Subcutaneous adipose tissue (tissue), 4 donors: ENCODE data around the gene RBBP8. TPM values are rescaled to one million over a fixed set of nuclear protein-coding genes. Genes with fewer than 3 reads are reported as not detected.

Experiments used
- total RNA-seq, 4 donors: library from RNA; depleted of rRNA; stranded (reverse); fragments of >200 nt; gene quantifications; one replicate each; pipeline ENCODE4 v1.1.0, GENCODE V29; 2016
- TF ChIP-seq, protein P1 (sequence below): fragments of 450-650 bp; IDR thresholded peaks from one replicate; pipeline ENCODE4 v1.5.1; 2016; ENCODE audit warnings: low read depth, mild to moderate bottlenecking, control low read depth, antibody characterized with exemption, moderate library complexity

The RBBP8 gene
- total RNA-seq, 4 donors from 2014 or later = 13.0 to 43.7 (median 23.6) TPM

DNA sequence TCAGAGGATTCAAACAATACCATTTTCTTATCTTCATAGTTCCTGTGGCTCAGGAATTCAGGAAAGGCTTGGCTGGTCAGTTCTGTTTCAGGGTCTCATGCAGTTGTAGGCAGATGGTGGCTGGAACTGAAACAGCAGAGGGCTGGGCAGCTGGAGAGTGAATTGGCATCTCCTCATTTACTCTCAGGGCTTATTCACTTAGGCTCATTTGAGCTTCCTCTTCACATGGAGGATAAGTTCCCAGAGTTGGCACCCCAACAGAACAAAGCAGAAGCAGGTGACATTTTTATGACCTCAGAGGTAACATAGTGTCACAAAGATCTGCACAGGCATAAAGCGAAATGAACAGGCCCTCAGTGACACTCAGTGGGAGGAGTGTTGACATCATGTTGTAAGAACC is 66.1 kb downstream of the RBBP8 start:
- TF ChIP-seq, protein P1, sequence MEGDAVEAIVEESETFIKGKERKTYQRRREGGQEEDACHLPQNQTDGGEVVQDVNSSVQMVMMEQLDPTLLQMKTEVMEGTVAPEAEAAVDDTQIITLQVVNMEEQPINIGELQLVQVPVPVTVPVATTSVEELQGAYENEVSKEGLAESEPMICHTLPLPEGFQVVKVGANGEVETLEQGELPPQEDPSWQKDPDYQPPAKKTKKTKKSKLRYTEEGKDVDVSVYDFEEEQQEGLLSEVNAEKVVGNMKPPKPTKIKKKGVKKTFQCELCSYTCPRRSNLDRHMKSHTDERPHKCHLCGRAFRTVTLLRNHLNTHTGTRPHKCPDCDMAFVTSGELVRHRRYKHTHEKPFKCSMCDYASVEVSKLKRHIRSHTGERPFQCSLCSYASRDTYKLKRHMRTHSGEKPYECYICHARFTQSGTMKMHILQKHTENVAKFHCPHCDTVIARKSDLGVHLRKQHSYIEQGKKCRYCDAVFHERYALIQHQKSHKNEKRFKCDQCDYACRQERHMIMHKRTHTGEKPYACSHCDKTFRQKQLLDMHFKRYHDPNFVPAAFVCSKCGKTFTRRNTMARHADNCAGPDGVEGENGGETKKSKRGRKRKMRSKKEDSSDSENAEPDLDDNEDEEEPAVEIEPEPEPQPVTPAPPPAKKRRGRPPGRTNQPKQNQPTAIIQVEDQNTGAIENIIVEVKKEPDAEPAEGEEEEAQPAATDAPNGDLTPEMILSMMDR = no peak

DNA sequence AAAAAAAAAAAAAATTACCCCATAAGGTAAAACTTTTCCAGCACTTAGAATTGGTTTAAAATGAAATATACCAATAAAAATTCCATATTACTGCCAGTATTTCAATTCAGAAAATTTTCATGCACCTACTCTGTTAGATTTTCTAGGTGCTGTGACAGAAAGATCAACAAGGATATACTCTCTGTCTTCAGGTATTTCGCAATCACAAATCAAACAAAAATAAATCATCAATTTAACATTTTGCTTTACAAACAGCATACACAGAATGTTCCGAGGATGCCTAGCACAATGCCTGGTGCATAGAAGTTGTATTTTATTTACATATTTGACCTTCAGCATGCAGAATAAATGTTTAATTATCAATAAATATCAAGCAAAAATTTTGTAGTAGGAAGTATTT is 66.5 kb downstream of the RBBP8 start:
- TF ChIP-seq, protein P1 = no peak

DNA sequence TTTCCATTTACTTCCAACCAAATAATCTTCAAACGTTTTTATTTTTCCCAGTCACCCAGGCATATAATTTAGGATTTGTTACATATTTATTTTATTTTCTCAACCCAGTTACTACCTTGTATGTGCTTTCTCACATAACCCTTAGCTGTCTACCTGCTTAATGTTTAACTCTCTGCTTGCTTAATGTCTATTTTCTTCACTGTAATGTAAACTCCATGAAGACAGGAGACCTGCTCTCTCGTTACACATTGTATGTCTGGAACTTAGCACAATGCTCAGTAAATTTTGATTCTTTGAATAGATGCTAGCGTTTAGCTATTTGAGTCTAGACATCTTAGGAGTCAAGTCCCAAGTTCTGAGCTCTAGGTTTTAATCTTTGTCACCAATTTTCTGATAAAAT is 70.2 kb downstream of the RBBP8 start:
- TF ChIP-seq, protein P1 = no peak

DNA sequence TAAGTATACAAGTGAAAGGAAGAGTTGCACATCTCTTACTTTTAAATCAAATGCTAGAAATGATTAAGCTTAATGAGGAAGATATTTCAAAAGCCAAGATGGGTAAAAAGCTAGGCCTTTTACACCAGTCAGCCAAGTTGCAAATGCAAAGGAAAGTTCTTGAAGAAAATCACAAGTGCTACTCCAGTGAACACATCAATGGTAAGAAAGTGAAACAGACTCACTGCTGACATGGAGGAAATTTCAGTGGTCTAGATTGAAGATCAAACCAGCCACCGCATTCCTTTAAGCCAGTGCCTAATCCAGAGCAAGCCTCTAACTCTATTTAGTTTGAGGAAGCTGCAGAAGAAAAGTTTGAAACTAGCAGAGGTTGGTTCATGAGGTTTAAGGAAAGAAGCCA is 79.1 kb downstream of the RBBP8 start:
- TF ChIP-seq, protein P1 = no peak

DNA sequence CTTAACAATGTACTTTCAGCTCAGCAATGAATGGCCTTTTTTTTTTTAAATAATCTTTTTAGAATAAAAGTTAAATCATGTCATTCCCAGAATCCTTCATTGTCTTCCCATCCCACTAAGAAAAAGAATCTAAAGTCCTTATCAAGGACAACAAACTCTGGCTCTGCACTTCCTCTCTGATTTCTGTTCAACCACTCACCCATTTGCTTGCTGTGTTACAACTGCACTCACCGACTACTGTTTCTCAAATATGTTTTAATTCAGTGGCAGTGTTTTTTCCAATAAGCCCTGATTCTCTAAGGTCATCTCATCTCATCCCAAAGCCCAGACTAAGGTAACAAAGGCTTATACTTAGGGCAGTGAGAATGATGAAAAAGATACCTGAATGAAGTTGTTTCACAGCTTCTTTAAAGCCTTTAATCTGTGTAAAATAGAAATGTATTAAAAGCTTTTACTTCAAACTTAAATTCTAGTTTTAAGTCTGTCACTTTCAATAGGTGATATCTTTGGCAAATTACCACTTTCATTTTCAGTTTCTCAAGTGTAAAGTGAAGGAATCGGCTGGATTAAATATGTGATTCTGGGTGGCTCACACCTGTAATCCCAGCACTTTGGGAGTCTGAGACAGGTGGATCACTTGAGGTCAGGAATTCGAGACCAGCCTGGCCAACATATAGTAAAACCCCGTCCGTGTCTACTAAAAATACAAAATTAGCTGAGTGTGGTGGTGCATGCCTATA is 87.6 kb downstream of the RBBP8 start:
- TF ChIP-seq, protein P1 = no peak

DNA sequence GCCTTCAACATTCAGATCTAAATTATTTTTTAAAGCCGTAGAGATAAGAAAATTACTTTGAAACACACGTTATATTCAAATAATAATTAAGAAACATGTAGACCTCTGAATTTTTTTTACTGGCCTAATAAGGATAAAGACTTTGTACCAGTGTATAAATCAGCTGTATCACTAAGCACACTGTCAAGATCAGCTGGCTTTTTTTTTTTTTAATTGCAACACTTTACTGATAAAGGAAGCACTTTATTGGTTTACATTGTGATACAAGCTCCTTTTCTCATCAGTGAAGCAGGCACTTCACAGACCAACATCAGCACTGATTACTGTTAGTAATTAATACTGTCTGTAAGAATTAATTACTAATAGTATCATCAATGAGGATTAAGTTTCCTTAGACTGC is 88.5 kb downstream of the RBBP8 start:
- TF ChIP-seq, protein P1 = no peak

DNA sequence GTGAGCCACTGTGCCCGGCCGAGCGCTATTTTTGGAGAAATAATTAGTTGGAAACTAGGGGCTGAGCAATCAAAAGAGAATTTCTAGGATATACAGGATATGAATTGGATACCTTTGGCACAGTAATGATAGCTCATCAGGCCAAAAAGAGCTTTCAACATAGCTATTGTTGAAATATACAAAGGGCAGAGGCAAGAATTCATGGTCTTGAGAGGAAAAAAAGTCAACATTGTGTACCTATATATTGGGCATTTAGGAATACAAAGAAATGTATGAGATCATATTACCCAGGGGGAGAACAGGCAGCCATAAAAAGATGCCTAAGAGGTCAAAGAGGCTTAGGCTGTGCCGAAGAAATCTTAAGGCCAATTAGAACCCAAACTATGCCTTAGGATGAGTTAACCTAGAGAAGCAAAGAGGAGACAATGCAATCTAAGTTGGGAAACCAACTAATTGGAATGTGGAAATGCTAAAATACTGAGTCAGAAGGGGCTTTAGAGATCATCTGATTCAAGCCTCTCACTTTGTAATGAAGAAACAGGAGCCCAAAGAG is 99.0 kb downstream of the RBBP8 start:
- TF ChIP-seq, protein P1 = no peak
